PC-9 (cell line): ENCODE data around the gene CR1. TPM values are rescaled to one million over a fixed set of nuclear protein-coding genes. Genes with fewer than 3 reads are reported as not detected.
"Not testable (repeated sequence)": the region's sequence is repeated elsewhere in the genome, so short reads cannot be mapped to it uniquely, and the experiment has no call there.

Experiments
- BruUV-seq: library from RNA; stranded (reverse); fragments of 400-500 nt; replicated peaks from 2 replicates; lab custom pipeline; 2021; lab: Mats Ljungman, UMichigan
- CTCF ChIA-PET: fragments of 300-600 bp; sonication (Branson Sonifier 250); formaldehyde crosslinking; loops from one replicate; lab custom pipeline; 2022; ENCODE audit warnings: antibody characterized with exemption; lab: Charles Lee
- POLR2A ChIA-PET: fragments of 300-600 bp; sonication (Branson Sonifier 250); formaldehyde crosslinking; loops from one replicate; lab custom pipeline; 2022; ENCODE audit warnings: antibody characterized with exemption; ENCODE audit not compliant: unreplicated experiment; lab: Charles Lee
- DNase-seq, 2 experiments: peaks; one replicate each; pipeline versions ENCODE4 v3.0.0 to v3.0.0-alpha.2; 2015 to 2022; ENCODE audit warnings: mixed read lengths in 1 of 2
- H2AFZ ChIP-seq: fragments of 200-600 bp; sonication (generic); 2 replicates; pipeline ENCODE4 v1.8.1; 2017; ENCODE audit warnings: antibody characterized with exemption
- H3F3A ChIP-seq: fragments of 200-600 bp; sonication (generic); 2 replicates; pipeline ENCODE4 v1.8.1; 2017; ENCODE audit warnings: antibody characterized with exemption, mild to moderate bottlenecking, low read depth; ENCODE audit not compliant: insufficient read depth
- H3K27ac ChIP-seq: fragments of 200-600 bp; sonication (generic); 2 replicates; pipeline ENCODE4 v1.6.1; 2016; ENCODE audit warnings: mixed run types
- H3K27me3 ChIP-seq: fragments of 200-600 bp; sonication (generic); 2 replicates; pipeline ENCODE4 v1.6.1; 2016; ENCODE audit warnings: low read depth, mixed run types; ENCODE audit not compliant: insufficient read depth
- H3K36me3 ChIP-seq: fragments of 200-600 bp; sonication (generic); 2 replicates; pipeline ENCODE4 v1.6.1; 2016; ENCODE audit warnings: low read depth, mixed run types
- H3K4me1 ChIP-seq: fragments of 200-600 bp; sonication (generic); replicated peaks from 2 replicates; pipeline ENCODE4 v1.6.1; 2016; ENCODE audit warnings: mixed run types; ENCODE audit not compliant: insufficient read depth
- H3K4me2 ChIP-seq: fragments of 200-600 bp; sonication (generic); 2 replicates; pipeline ENCODE4 v1.6.1; 2017; ENCODE audit warnings: mixed run types
- H3K4me3 ChIP-seq: fragments of 200-600 bp; sonication (generic); 2 replicates; pipeline ENCODE4 v1.6.1; 2016; ENCODE audit warnings: mixed run types
- H3K79me2 ChIP-seq: fragments of 200-600 bp; sonication (generic); 2 replicates; pipeline ENCODE4 v1.6.1; 2017; ENCODE audit warnings: low read depth, mixed run types
- H3K9me2 ChIP-seq: fragments of 200-600 bp; sonication (generic); 2 replicates; pipeline ENCODE4 v1.8.1; 2017; ENCODE audit warnings: mild to moderate bottlenecking; ENCODE audit not compliant: insufficient read depth
- H3K9me3 ChIP-seq: fragments of 200-600 bp; sonication (generic); 2 replicates; pipeline ENCODE4 v1.8.1; 2016; ENCODE audit warnings: low read depth; ENCODE audit not compliant: insufficient read depth
- H4K20me1 ChIP-seq: fragments of 200-600 bp; sonication (generic); 2 replicates; pipeline ENCODE4 v1.8.1; 2017; ENCODE audit not compliant: insufficient read depth
- EZH2 ChIP-seq: fragments of 200-600 bp; sonication (generic); IDR thresholded peaks from 2 replicates; pipeline ENCODE4 v1.8.0; 2017; ENCODE audit warnings: antibody characterized with exemption, low read depth
- intact Hi-C: fragments of 100-400 bp; cut with micrococcal nuclease; formaldehyde crosslinking; loops from one replicate; pipeline ENCODE4 v1.10.0; 2022; ENCODE audit not compliant: unreplicated experiment
- total RNA-seq: library from RNA; stranded (reverse); gene quantifications from 2 replicates; pipeline ENCODE4 v1.2.3, GENCODE V29; 2021
- TF ChIP-seq, protein P1 (sequence below): fragments of 200-600 bp; sonication (generic); conservative IDR thresholded peaks from 2 replicates; pipeline ENCODE4 v1.6.1; 2017; ENCODE audit warnings: mixed run types, antibody characterized with exemption, mild to moderate bottlenecking, moderate library complexity

CR1 gene
- total RNA-seq, 1 experiment from 2014 or later: not detected

GRCh38 chr1:207638487-207639145 lies 142.7 kb downstream of the CR1 start:
- H3K27ac ChIP-seq, H3F3A ChIP-seq, DNase-seq, H3K9me3 ChIP-seq, H3K79me2 ChIP-seq, H4K20me1 ChIP-seq, H3K4me2 ChIP-seq, H3K36me3 ChIP-seq, H3K9me2 ChIP-seq, H3K4me1 ChIP-seq, POLR2A ChIA-PET, BruUV-seq, intact Hi-C loops, H3K27me3 ChIP-seq, H2AFZ ChIP-seq, CTCF ChIA-PET, H3K4me3 ChIP-seq: not testable (repeated sequence)

GRCh38 chr1:207639362-207639761 lies 143.4 kb downstream of the CR1 start:
- POLR2A ChIA-PET, H3K4me2 ChIP-seq, H4K20me1 ChIP-seq, H2AFZ ChIP-seq, H3K36me3 ChIP-seq, H3K4me1 ChIP-seq, BruUV-seq, H3K9me2 ChIP-seq, H3K27me3 ChIP-seq, H3K4me3 ChIP-seq, CTCF ChIA-PET, DNase-seq, H3K27ac ChIP-seq, H3K9me3 ChIP-seq, H3K79me2 ChIP-seq, H3F3A ChIP-seq, intact Hi-C loops: not testable (repeated sequence)

- H3K9me3 ChIP-seq: no peaks in the 10 kb centered on the region
- no peaks in the 10 kb centered on the region for H3K9me2 ChIP-seq
- no peaks in the 10 kb centered on the region for H3K4me1 ChIP-seq
- BruUV-seq: no TSS peak
- H3K27me3 ChIP-seq: no peaks in the 10 kb centered on the region
- H4K20me1 ChIP-seq: no peaks in the 10 kb centered on the region
- DNase-seq: no peak
- no peaks in the 10 kb centered on the region for H3K36me3 ChIP-seq
- H3K27ac ChIP-seq: no peak overlapping the region
- H3K4me3 ChIP-seq: no peak overlapping the region
- ChIA-PET POLR2A (no interaction called here), CTCF (no interaction called here)
- H3F3A ChIP-seq: no peaks in the 10 kb centered on the region
- no peaks in the 10 kb centered on the region for H3K79me2 ChIP-seq
- H2AFZ ChIP-seq: no peak overlapping the region
- intact Hi-C loops: no loop called here
- TF ChIP-seq EZH2: no peak
- TF ChIP-seq, protein P1, sequence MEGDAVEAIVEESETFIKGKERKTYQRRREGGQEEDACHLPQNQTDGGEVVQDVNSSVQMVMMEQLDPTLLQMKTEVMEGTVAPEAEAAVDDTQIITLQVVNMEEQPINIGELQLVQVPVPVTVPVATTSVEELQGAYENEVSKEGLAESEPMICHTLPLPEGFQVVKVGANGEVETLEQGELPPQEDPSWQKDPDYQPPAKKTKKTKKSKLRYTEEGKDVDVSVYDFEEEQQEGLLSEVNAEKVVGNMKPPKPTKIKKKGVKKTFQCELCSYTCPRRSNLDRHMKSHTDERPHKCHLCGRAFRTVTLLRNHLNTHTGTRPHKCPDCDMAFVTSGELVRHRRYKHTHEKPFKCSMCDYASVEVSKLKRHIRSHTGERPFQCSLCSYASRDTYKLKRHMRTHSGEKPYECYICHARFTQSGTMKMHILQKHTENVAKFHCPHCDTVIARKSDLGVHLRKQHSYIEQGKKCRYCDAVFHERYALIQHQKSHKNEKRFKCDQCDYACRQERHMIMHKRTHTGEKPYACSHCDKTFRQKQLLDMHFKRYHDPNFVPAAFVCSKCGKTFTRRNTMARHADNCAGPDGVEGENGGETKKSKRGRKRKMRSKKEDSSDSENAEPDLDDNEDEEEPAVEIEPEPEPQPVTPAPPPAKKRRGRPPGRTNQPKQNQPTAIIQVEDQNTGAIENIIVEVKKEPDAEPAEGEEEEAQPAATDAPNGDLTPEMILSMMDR: no peak
- no peak overlapping the region for H3K4me2 ChIP-seq
Observed at GRCh38 chr1:207644166-207644851, 148.4 kb downstream of the CR1 start.

DNA sequence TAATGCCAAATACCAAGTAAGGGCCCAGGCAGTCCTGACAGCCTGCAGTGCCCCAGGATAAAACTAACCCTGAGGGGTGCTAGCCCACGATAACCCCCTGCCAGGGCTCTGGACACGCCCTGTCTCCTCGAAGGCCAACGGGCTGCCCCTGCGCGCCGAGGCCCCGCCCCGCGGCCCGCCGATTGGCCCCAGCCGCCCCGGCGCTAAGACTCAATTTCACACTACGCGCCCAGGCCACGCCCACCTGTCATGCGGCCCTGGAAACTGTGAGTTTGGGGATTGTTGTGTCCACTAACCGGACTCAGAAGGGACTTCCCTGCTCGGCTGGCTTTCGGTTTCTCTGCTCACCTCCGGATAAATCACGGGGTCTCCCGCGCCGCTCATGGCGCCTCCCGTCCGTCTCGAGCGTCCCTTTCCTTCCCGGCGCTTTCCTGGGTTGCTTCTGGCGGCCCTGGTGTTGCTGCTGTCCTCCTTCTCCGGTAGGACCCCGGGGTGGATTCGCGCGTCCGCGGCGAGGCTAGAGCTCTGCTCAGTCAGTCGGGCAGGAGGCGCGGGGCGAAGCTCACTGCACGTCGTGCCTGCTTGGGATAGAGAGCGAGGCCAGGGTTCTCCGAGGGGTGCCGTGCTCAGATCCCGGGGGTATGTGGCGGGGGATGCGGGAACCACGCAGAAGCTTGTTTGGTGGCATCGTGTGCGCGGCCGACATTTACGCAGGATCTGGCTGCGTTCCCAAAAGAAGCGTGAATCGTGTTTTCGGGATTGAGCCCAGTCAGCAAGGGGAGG lies 149.1 kb downstream of the CR1 start, which contains the start of gene CR1L:
Gene CR1L (plus strand): TSS at position 282 of the 783 bp plus-strand sequence. CDS start 101 bp downstream, at position 383.
- Histone ChIP-seq H4K20me1 (no peaks in the 10 kb centered on the region), H3K4me3 (peak within 1 kb of the TSS; percentile 25; the same call in 1 of the 2 replicates), H3K27ac (no peak within 1 kb of the TSS), H2AFZ (no peak within 1 kb of the TSS), H3K36me3 (no peaks in the 10 kb centered on the region), H3F3A (no peaks in the 10 kb centered on the region), H3K9me3 (no peaks in the 10 kb centered on the region), H3K9me2 (no peaks in the 10 kb centered on the region), H3K4me1 (no peaks in the 10 kb centered on the region), H3K79me2 (no peaks in the 10 kb centered on the region), H3K27me3 (no peaks in the 10 kb centered on the region), H3K4me2 (peak within 1 kb of the TSS; percentile 32)
- ChIA-PET POLR2A (no interaction called here), CTCF (no interaction called here)
- TF ChIP-seq, protein P1: no peak
- no TSS peak for BruUV-seq
- intact Hi-C loops: no loop called here
- DNase-seq: peak in 1 of 2 experiments; percentile 77
